ENCODE measurements around the gene TMEM238. TPM values are rescaled to one million over a fixed set of nuclear protein-coding genes. Genes with fewer than 3 reads are reported as not detected.

The TMEM238 gene
- total and polyA plus RNA-seq, 9 of the 15 experiments (the other 6 are each of a cell fraction or from before 2014, with no cell fraction given): 0.18 to 5.1 (median 1.3) TPM; not detected in 4

DNA sequence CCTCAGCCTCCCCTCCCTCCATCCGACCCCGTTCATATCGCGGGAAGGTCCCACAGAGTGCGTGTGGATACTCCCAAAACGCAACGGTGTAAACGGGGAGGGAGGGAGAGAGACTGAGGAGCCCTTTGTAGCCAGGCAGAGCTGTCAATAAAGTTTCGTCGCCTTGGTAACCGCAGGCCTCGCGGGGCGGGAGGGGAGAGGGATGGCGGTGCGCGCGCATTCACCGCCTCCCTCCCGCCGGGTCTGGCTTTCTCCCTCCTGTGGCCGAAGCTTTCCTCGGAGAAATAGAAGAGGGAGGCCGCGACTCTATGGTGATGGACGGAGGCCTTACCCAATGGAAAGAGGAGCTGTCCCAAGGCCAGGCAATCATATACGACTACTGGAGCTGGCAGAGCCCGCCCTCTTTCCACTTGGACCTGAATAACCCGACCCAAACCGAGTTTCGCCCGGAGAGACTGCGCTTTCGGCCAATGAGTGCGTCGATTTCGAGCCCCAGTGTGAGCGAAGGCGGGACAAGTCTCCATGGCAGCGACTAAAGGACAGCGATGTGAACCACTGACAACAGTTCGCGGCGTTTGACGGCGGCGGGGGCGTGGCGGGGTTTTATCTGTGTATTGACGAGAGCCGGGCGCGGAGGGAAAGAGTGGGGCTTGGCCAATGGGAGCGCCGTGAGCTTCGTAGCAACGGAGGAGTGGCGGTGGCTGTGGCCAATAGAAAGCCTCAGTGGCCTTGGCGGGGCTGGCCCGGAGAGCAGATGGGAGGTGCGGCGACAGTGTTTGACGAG is 44.8 kb downstream of the TMEM238 start, which contains the start of gene KMT5C (continued):
- TF ChIP-seq, protein P1, sequence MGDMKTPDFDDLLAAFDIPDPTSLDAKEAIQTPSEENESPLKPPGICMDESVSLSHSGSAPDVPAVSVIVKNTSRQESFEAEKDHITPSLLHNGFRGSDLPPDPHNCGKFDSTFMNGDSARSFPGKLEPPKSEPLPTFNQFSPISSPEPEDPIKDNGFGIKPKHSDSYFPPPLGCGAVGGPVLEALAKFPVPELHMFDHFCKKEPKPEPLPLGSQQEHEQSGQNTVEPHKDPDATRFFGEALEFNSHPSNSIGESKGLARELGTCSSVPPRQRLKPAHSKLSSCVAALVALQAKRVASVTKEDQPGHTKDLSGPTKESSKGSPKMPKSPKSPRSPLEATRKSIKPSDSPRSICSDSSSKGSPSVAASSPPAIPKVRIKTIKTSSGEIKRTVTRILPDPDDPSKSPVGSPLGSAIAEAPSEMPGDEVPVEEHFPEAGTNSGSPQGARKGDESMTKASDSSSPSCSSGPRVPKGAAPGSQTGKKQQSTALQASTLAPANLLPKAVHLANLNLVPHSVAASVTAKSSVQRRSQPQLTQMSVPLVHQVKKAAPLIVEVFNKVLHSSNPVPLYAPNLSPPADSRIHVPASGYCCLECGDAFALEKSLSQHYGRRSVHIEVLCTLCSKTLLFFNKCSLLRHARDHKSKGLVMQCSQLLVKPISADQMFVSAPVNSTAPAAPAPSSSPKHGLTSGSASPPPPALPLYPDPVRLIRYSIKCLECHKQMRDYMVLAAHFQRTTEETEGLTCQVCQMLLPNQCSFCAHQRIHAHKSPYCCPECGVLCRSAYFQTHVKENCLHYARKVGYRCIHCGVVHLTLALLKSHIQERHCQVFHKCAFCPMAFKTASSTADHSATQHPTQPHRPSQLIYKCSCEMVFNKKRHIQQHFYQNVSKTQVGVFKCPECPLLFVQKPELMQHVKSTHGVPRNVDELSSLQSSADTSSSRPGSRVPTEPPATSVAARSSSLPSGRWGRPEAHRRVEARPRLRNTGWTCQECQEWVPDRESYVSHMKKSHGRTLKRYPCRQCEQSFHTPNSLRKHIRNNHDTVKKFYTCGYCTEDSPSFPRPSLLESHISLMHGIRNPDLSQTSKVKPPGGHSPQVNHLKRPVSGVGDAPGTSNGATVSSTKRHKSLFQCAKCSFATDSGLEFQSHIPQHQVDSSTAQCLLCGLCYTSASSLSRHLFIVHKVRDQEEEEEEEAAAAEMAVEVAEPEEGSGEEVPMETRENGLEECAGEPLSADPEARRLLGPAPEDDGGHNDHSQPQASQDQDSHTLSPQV (IDR thresholded peaks at IDR 0.05): no peak
- TF ChIP-seq, protein P2, sequence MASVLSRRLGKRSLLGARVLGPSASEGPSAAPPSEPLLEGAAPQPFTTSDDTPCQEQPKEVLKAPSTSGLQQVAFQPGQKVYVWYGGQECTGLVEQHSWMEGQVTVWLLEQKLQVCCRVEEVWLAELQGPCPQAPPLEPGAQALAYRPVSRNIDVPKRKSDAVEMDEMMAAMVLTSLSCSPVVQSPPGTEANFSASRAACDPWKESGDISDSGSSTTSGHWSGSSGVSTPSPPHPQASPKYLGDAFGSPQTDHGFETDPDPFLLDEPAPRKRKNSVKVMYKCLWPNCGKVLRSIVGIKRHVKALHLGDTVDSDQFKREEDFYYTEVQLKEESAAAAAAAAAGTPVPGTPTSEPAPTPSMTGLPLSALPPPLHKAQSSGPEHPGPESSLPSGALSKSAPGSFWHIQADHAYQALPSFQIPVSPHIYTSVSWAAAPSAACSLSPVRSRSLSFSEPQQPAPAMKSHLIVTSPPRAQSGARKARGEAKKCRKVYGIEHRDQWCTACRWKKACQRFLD (CRISPR knock-in tag; IDR thresholded peaks at IDR 0.05): no peak
- TF ChIP-seq MAZ (CRISPR knock-in tag; conservative IDR thresholded peaks at IDR 0.05 in 1 of 2, IDR thresholded peaks at IDR 0.05 in 1 of 2) (peak; percentile 84 to 97), RFX5 (IDR thresholded peaks at IDR 0.05; ENCODE audit: low read depth, low read length) (peak; percentile 63; the same call in 1 of the 2 replicates), CHD2 (IDR thresholded peaks at IDR 0.05; ENCODE audit: low read depth, low read length) (peak; percentile 89), XRCC5 (IDR thresholded peaks at IDR 0.05; ENCODE audit: low read depth, low read length) (0 out of 2 replicates have a peak, but pooled peaks have one; percentile 63), CCAR2 (IDR thresholded peaks at IDR 0.05; ENCODE audit: low read depth, low read length) (no peak), CREB1 (IDR thresholded peaks at IDR 0.05) (peak; percentile 96), CREB1 (CRISPR knock-in tag; IDR thresholded peaks at IDR 0.05) (peak; percentile 96), RHOXF2B (CRISPR knock-in tag; conservative IDR thresholded peaks at IDR 0.05) (0 out of 2 replicates have a peak, but pooled peaks have one; percentile 51), GATA2 (CRISPR knock-in tag; IDR thresholded peaks at IDR 0.05) (no peak), SMAD3 (CRISPR knock-in tag; conservative IDR thresholded peaks at IDR 0.05) (no peak), GTF2F1 (IDR thresholded peaks at IDR 0.05; ENCODE audit: low read depth, low read length) (peak; percentile 12; the same call in 1 of the 2 replicates), RNF2 (IDR thresholded peaks at IDR 0.05) (peak; percentile 56; the same call in 1 of the 2 replicates), PTBP1 (IDR thresholded peaks at IDR 0.05; ENCODE audit: low read depth, low read length) (no peak)
- TF ChIP-seq, protein P3, sequence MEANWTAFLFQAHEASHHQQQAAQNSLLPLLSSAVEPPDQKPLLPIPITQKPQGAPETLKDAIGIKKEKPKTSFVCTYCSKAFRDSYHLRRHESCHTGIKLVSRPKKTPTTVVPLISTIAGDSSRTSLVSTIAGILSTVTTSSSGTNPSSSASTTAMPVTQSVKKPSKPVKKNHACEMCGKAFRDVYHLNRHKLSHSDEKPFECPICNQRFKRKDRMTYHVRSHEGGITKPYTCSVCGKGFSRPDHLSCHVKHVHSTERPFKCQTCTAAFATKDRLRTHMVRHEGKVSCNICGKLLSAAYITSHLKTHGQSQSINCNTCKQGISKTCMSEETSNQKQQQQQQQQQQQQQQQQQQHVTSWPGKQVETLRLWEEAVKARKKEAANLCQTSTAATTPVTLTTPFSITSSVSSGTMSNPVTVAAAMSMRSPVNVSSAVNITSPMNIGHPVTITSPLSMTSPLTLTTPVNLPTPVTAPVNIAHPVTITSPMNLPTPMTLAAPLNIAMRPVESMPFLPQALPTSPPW (CRISPR knock-in tag; IDR thresholded peaks at IDR 0.05): peak; percentile 95
- TF ChIP-seq, protein P4, sequence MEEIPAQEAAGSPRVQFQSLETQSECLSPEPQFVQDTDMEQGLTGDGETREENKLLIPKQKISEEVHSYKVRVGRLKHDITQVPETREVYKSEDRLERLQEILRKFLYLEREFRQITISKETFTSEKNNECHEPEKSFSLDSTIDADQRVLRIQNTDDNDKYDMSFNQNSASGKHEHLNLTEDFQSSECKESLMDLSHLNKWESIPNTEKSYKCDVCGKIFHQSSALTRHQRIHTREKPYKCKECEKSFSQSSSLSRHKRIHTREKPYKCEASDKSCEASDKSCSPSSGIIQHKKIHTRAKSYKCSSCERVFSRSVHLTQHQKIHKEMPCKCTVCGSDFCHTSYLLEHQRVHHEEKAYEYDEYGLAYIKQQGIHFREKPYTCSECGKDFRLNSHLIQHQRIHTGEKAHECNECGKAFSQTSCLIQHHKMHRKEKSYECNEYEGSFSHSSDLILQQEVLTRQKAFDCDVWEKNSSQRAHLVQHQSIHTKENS (CRISPR knock-in tag; IDR thresholded peaks at IDR 0.05): no peak

Measured in K562 (cell line).